A549 (cell line): ENCODE results near the gene GMDS. TPM values are rescaled to one million over a fixed set of nuclear protein-coding genes. Genes with fewer than 3 reads are reported as not detected.

ENCODE experiments used
- ATAC-seq, 2 experiments: fragments of 200-7000 bp in 1 of 2; fragments of >200 bp in 1 of 2; cut with Nextera tagmentation in 1 of 2; cut with Tn5 transposase in 1 of 2; 3 replicates each; pipeline versions ENCODE4 v1.8.0 to v1.9.1; 2018 to 2020; ENCODE audit warnings: mild to moderate bottlenecking in 1 of 2, moderate library complexity in 1 of 2
- CTCF ChIA-PET: fragments of 300-600 bp; sonication (Branson Sonifier 250); formaldehyde crosslinking; extraction: SDS; loops from one replicate; lab custom pipeline; 2021; ENCODE audit warnings: antibody characterized with exemption, inconsistent platforms; lab: Yijun Ruan, JAX
- POLR2A ChIA-PET: fragments of 350-600 bp; formaldehyde crosslinking; extraction: SDS; loops from one replicate; lab custom pipeline; 2021; ENCODE audit warnings: antibody characterized with exemption, inconsistent platforms; lab: Yijun Ruan, JAX
- DNase-seq, 2 experiments: peaks; one replicate each; pipeline versions ENCODE4 v3.0.0 to v3.0.0-alpha.2; 2011 to 2016; ENCODE audit warnings: low read depth in 1 of 2, low spot score in 1 of 2
- FAIRE-seq: peaks from 2 replicates; lab custom pipeline; 2011; peaks lifted over from hg19 to GRCh38; lab: Jason Lieb, UNC
- H3K27ac ChIP-seq, 2 experiments: fragments of >200 bp; sonication (Bioruptor Twin); formaldehyde crosslinking; 3 replicates each; pipeline ENCODE4 v1.5.1; 2016 to 2017
- H3K4me1 ChIP-seq: fragments of >200 bp; sonication (Bioruptor Twin); formaldehyde crosslinking; 3 replicates; pipeline ENCODE4 v1.6.1; 2016
- H3K4me2 ChIP-seq: fragments of >200 bp; sonication (Bioruptor Twin); formaldehyde crosslinking; 3 replicates; pipeline ENCODE4 v1.6.1; 2016
- H3K4me3 ChIP-seq: fragments of >200 bp; sonication (Bioruptor Twin); formaldehyde crosslinking; 3 replicates; pipeline ENCODE4 v1.5.1; 2016
- H3K9me3 ChIP-seq: fragments of >200 bp; sonication (Bioruptor Twin); formaldehyde crosslinking; 3 replicates; pipeline ENCODE4 v1.6.1; 2016
- CBX8 ChIP-seq: fragments of 200-600 bp; sonication (generic); IDR thresholded peaks from 2 replicates; pipeline ENCODE4 v1.6.1; 2016
- CEBPB ChIP-seq, 2 experiments: fragments of >200 bp in 1 of 2; sonication (Bioruptor Twin) in 1 of 2; formaldehyde crosslinking in 1 of 2; IDR thresholded peaks; 2 replicates each; pipeline ENCODE4 v1.6.1; 2012 to 2016
- CHD4 ChIP-seq: fragments of 200-600 bp; sonication (generic); IDR thresholded peaks from 2 replicates; pipeline ENCODE4 v1.6.1; 2016; ENCODE audit warnings: antibody characterized with exemption, mild to moderate bottlenecking, borderline replicate concordance
- EHF ChIP-seq: fragments of 250-450 bp; sonication (Bioruptor Pico); IDR thresholded peaks from 2 replicates; pipeline ENCODE4 v1.5.0; 2020; ENCODE audit warnings: mild to moderate bottlenecking
- ESRRA ChIP-seq: fragments of 150-350 bp; IDR thresholded peaks from 2 replicates; pipeline ENCODE4 v1.6.1; 2014; ENCODE audit warnings: mild to moderate bottlenecking, low read length, borderline replicate concordance
- HOXB13 ChIP-seq: fragments of 250-450 bp; sonication (Bioruptor Pico); IDR thresholded peaks from 2 replicates; pipeline ENCODE4 v1.5.0; 2020; ENCODE audit warnings: low read depth, mild to moderate bottlenecking, moderate library complexity
- JUNB ChIP-seq: fragments of >200 bp; sonication (Bioruptor Twin); formaldehyde crosslinking; IDR thresholded peaks from 2 replicates; pipeline ENCODE4 v1.6.1; 2016
- MAZ ChIP-seq: fragments of 150-350 bp; IDR thresholded peaks from 2 replicates; pipeline ENCODE4 v1.6.1; 2014; ENCODE audit warnings: antibody characterized with exemption, low read depth, low read length, borderline replicate concordance
- MYC ChIP-seq: IDR thresholded peaks from 2 replicates; pipeline ENCODE4 v1.6.1; 2012; ENCODE audit warnings: mild to moderate bottlenecking, inconsistent platforms, low read length, improper control_type of control experiment, borderline replicate concordance
- NPAS2 ChIP-seq: fragments of 250-450 bp; sonication (Bioruptor Pico); IDR thresholded peaks from 2 replicates; pipeline ENCODE4 v1.8.0; 2022; ENCODE audit warnings: mild to moderate bottlenecking, moderate library complexity, borderline replicate concordance
- NR3C1 ChIP-seq: fragments of >200 bp; sonication (Bioruptor Twin); formaldehyde crosslinking; IDR thresholded peaks from 3 replicates; pipeline ENCODE4 v1.6.1; 2017
- TFCP2L1 ChIP-seq: fragments of 250-450 bp; sonication (Bioruptor Pico); IDR thresholded peaks from 2 replicates; pipeline ENCODE4 v1.5.0; 2021; ENCODE audit warnings: mild to moderate bottlenecking
- WGBS: methylation state at CpG from one replicate; pipeline ENCODE4 v1.1.6; 2017; ENCODE audit errors: missing lambda C conversion rate; 5-methylcytosine and 5-hydroxymethylcytosine counted together
- polyA plus RNA-seq, 4 experiments: library from polyadenylated mRNA; depleted of rRNA in 3 of 4; stranded (reverse); fragments of >200 nt; fragmentation: RNase III in 1 of 4; extraction: RNeasy Plus Mini Kit Qiagen cat#74134 plus additional on column Dnase treatment in 1 of 4; gene quantifications; 2 replicates in 3 of 4; 3 replicates in 1 of 4; pipeline ENCODE4 v1.2.3, GENCODE V29; 2011 to 2017
- TF ChIP-seq, protein P1 (sequence below): fragments of 450-650 bp; IDR thresholded peaks from 2 replicates; pipeline ENCODE4 v1.6.1; 2014; ENCODE audit warnings: antibody characterized with exemption
- TF ChIP-seq, protein P2 (sequence below): IDR thresholded peaks from 2 replicates; pipeline ENCODE4 v1.6.1; 2012
- TF ChIP-seq, protein P3 (sequence below): fragments of 250-450 bp; sonication (Bioruptor Pico); IDR thresholded peaks from 2 replicates; pipeline ENCODE4 v1.5.0; 2021; ENCODE audit warnings: mild to moderate bottlenecking, moderate library complexity, borderline replicate concordance
- TF ChIP-seq, protein P4 (sequence below): IDR thresholded peaks from 2 replicates; pipeline ENCODE4 v1.6.1; 2012; ENCODE audit warnings: low read depth, borderline replicate concordance
- TF ChIP-seq, protein P5 (sequence below): fragments of 200-600 bp; sonication (generic); IDR thresholded peaks from 2 replicates; pipeline ENCODE4 v1.6.1; 2016; ENCODE audit warnings: antibody characterized with exemption, mild to moderate bottlenecking, moderate library complexity

GMDS gene
- polyA plus RNA-seq, 2 of the 4 experiments (the other 2 are of a cell fraction) = 9.9 to 12.4 TPM

DNA sequence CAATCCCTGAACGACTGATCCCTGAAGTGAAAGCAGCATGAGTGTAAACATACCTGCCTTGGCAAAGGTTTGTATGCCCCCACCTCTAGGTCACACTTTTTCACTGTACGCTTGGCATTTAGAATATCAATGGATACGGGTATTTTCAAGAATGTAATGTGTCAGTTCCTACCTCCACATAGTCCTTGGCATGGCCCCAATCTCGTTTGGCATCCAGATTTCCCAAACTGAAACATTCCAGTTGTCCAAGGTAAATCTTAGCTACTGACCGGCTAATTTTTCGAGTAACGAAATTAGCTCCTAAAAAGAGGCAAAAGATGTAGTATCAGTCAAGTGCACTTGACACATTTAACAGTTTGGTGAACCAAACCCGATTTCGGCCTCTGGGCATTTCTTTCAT lies 315.5 kb downstream of the GMDS start (continued):
- TF ChIP-seq JUNB = no peak
- TF ChIP-seq, protein P1, sequence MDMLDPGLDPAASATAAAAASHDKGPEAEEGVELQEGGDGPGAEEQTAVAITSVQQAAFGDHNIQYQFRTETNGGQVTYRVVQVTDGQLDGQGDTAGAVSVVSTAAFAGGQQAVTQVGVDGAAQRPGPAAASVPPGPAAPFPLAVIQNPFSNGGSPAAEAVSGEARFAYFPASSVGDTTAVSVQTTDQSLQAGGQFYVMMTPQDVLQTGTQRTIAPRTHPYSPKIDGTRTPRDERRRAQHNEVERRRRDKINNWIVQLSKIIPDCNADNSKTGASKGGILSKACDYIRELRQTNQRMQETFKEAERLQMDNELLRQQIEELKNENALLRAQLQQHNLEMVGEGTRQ = no peak
- TF ChIP-seq, protein P2, sequence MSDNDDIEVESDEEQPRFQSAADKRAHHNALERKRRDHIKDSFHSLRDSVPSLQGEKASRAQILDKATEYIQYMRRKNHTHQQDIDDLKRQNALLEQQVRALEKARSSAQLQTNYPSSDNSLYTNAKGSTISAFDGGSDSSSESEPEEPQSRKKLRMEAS = no peak

DNA sequence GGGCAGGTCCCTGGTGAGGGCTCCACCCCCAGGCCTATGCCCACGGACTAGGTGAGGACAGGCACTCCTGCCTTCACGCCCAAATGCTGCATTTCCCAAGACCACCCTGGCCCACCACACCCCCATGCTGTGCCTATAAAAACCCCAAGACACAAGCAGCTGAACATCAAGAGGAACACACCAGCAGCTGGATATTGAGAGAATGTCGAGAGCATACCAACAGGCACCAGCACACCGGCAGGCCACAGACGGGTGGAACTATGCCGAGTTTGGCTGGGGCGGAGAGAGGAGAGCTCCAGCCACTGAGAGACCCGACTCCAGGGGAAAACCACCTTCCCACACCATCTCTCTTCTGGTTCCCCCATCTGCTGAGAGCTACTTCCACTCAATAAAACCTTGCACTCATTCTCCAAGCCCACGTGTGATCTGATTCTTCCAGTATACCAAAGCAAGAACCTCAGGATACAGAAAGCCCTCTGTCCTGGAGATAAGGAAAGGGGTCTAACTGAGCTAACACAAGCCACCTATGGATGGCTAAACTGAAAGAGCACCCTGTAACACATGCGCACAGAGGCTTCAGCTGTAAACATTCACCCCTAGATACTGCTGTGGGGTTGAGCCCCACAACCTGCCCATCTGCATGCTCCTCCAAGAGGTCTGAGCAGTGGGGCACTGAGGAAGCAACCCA lies 319.5 kb downstream of the GMDS start:
- CTCF ChIA-PET = interaction anchor here (1.0 kb wide), 1 partner anchor 329 kb away, joined by 3 read pairs; no protein-coding TSS in a partner anchor
- POLR2A ChIA-PET = no interaction called here
- DNase-seq (no peak), FAIRE-seq (no peak), ATAC-seq (no peak)
- TF ChIP-seq ESRRA = no peak
- no peak for TF ChIP-seq CEBPB (IDR thresholded peaks at IDR 0.05)
- TF ChIP-seq NPAS2 = no peak
- TF ChIP-seq MAZ = no peak
- TF ChIP-seq MYC = no peak
- no peak for TF ChIP-seq JUNB
- TF ChIP-seq CHD4 = no peak
- TF ChIP-seq EHF (CRISPR knock-in tag) = no peak
- TF ChIP-seq, protein P2 = no peak
- TF ChIP-seq, protein P3, sequence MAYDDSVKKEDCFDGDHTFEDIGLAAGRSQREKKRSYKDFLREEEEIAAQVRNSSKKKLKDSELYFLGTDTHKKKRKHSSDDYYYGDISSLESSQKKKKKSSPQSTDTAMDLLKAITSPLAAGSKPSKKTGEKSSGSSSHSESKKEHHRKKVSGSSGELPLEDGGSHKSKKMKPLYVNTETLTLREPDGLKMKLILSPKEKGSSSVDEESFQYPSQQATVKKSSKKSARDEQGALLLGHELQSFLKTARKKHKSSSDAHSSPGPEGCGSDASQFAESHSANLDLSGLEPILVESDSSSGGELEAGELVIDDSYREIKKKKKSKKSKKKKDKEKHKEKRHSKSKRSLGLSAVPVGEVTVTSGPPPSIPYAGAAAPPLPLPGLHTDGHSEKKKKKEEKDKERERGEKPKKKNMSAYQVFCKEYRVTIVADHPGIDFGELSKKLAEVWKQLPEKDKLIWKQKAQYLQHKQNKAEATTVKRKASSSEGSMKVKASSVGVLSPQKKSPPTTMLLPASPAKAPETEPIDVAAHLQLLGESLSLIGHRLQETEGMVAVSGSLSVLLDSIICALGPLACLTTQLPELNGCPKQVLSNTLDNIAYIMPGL (CRISPR knock-in tag) = no peak
- no peak for TF ChIP-seq HOXB13
- TF ChIP-seq, protein P4, sequence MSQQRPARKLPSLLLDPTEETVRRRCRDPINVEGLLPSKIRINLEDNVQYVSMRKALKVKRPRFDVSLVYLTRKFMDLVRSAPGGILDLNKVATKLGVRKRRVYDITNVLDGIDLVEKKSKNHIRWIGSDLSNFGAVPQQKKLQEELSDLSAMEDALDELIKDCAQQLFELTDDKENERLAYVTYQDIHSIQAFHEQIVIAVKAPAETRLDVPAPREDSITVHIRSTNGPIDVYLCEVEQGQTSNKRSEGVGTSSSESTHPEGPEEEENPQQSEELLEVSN = no peak
- no peak for TF ChIP-seq NR3C1
- TF ChIP-seq CBX8 = no peak
- no peak for TF ChIP-seq TFCP2L1 (CRISPR knock-in tag)
- TF ChIP-seq, protein P5, sequence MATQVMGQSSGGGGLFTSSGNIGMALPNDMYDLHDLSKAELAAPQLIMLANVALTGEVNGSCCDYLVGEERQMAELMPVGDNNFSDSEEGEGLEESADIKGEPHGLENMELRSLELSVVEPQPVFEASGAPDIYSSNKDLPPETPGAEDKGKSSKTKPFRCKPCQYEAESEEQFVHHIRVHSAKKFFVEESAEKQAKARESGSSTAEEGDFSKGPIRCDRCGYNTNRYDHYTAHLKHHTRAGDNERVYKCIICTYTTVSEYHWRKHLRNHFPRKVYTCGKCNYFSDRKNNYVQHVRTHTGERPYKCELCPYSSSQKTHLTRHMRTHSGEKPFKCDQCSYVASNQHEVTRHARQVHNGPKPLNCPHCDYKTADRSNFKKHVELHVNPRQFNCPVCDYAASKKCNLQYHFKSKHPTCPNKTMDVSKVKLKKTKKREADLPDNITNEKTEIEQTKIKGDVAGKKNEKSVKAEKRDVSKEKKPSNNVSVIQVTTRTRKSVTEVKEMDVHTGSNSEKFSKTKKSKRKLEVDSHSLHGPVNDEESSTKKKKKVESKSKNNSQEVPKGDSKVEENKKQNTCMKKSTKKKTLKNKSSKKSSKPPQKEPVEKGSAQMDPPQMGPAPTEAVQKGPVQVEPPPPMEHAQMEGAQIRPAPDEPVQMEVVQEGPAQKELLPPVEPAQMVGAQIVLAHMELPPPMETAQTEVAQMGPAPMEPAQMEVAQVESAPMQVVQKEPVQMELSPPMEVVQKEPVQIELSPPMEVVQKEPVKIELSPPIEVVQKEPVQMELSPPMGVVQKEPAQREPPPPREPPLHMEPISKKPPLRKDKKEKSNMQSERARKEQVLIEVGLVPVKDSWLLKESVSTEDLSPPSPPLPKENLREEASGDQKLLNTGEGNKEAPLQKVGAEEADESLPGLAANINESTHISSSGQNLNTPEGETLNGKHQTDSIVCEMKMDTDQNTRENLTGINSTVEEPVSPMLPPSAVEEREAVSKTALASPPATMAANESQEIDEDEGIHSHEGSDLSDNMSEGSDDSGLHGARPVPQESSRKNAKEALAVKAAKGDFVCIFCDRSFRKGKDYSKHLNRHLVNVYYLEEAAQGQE = no peak
- H3K4me3 ChIP-seq = no peak overlapping the region
- 77% methylated on average over 6 of the region's 10 CpGs for WGBS
- H3K4me2 ChIP-seq = no peak overlapping the region
- no peaks in the 10 kb centered on the region for H3K9me3 ChIP-seq
- H3K27ac ChIP-seq = no peak overlapping the region
- no peaks in the 10 kb centered on the region for H3K4me1 ChIP-seq
